SK-N-SH treated with all-trans-retinoic acid at 6 μM for 48 hours (cell line): ENCODE measurements around the gene PLXNA3.

Source experiments
- ATAC-seq: fragments of 200-7000 bp; cut with Tn5 transposase; 3 replicates; pipeline ENCODE4 v1.9.1; 2020; ENCODE audit warnings: mild to moderate bottlenecking, moderate library complexity
- ARNTL ChIP-seq: fragments of 450-650 bp; formaldehyde crosslinking; IDR thresholded peaks from 2 replicates; pipeline ENCODE4 v1.5.0; 2020; ENCODE audit warnings: low read depth, mild to moderate bottlenecking, moderate library complexity, borderline replicate concordance
- BACH2 ChIP-seq: fragments of 250-450 bp; sonication (Bioruptor Pico); IDR thresholded peaks from 2 replicates; pipeline ENCODE4 v1.9.0; 2021; ENCODE audit warnings: mild to moderate bottlenecking, borderline replicate concordance
- CREB5 ChIP-seq: fragments of 250-450 bp; sonication (Bioruptor Pico); IDR thresholded peaks from 2 replicates; pipeline ENCODE4 v1.5.1; 2020; ENCODE audit warnings: low read depth, mild to moderate bottlenecking, moderate library complexity
- CSDC2 ChIP-seq: fragments of 250-450 bp; sonication (Bioruptor Pico); IDR thresholded peaks from 2 replicates; pipeline ENCODE4 v1.5.0; 2020; ENCODE audit warnings: mild to moderate bottlenecking, moderate library complexity
- CSRNP3 ChIP-seq: fragments of 250-450 bp; sonication (Bioruptor Pico); IDR thresholded peaks from 2 replicates; pipeline ENCODE4 v1.5.1; 2021; ENCODE audit warnings: mild to moderate bottlenecking, moderate library complexity
- ESRRG ChIP-seq: fragments of 250-450 bp; sonication (Bioruptor Pico); IDR thresholded peaks from 2 replicates; pipeline ENCODE4 v1.6.1; 2021; ENCODE audit warnings: mild to moderate bottlenecking
- GLIS3 ChIP-seq: fragments of 250-450 bp; sonication (Bioruptor Pico); IDR thresholded peaks from 2 replicates; pipeline ENCODE4 v1.5.0; 2020; ENCODE audit warnings: mild to moderate bottlenecking, moderate library complexity
- ISL1 ChIP-seq: fragments of 250-450 bp; sonication (Bioruptor Pico); IDR thresholded peaks from 2 replicates; pipeline ENCODE4 v2.1.2; 2022; ENCODE audit warnings: mild to moderate bottlenecking, moderate library complexity
- OSR1 ChIP-seq: fragments of 250-450 bp; sonication (Bioruptor Pico); IDR thresholded peaks from 2 replicates; pipeline ENCODE4 v1.8.0; 2022; ENCODE audit warnings: moderate library complexity, mild to moderate bottlenecking, inconsistent platforms
- PATZ1 ChIP-seq: fragments of 250-450 bp; sonication (Bioruptor Pico); IDR thresholded peaks from 2 replicates; pipeline ENCODE4 v1.8.0; 2020; ENCODE audit warnings: mild to moderate bottlenecking, moderate library complexity, borderline replicate concordance
- POU6F1 ChIP-seq: fragments of 250-450 bp; sonication (Bioruptor Pico); IDR thresholded peaks from 2 replicates; pipeline ENCODE4 v1.8.0; 2021; ENCODE audit warnings: low read depth, mild to moderate bottlenecking, moderate library complexity, borderline replicate concordance
- RARB ChIP-seq: fragments of 250-450 bp; sonication (Bioruptor Pico); IDR thresholded peaks from 2 replicates; pipeline ENCODE4 v1.8.0; 2021; ENCODE audit warnings: mild to moderate bottlenecking, moderate library complexity
- SNAI2 ChIP-seq: fragments of 250-450 bp; sonication (Bioruptor Pico); IDR thresholded peaks from 2 replicates; pipeline ENCODE4 v1.5.0; 2020; ENCODE audit warnings: mild to moderate bottlenecking, moderate library complexity
- TCF4 ChIP-seq: fragments of 250-450 bp; sonication (Bioruptor Pico); IDR thresholded peaks from 2 replicates; pipeline ENCODE4 v1.8.0; 2021; ENCODE audit warnings: mild to moderate bottlenecking, moderate library complexity, borderline replicate concordance
- TOX ChIP-seq: fragments of 250-450 bp; sonication (Bioruptor Pico); IDR thresholded peaks from 2 replicates; pipeline ENCODE4 v1.8.0; 2021; ENCODE audit warnings: mild to moderate bottlenecking, moderate library complexity, borderline replicate concordance
- ZC3H10 ChIP-seq: fragments of 250-450 bp; sonication (Bioruptor Pico); IDR thresholded peaks from 2 replicates; pipeline ENCODE4 v1.5.1; 2021; ENCODE audit warnings: mild to moderate bottlenecking, moderate library complexity
- ZFP3 ChIP-seq: fragments of 250-450 bp; sonication (Bioruptor Pico); IDR thresholded peaks from 2 replicates; pipeline ENCODE4 v1.5.0; 2020; ENCODE audit warnings: mild to moderate bottlenecking, moderate library complexity
- ZFP30 ChIP-seq: fragments of 450-650 bp; formaldehyde crosslinking; IDR thresholded peaks from 2 replicates; pipeline ENCODE4 v1.5.0; 2022; ENCODE audit warnings: mild to moderate bottlenecking, moderate library complexity
- ZNF565 ChIP-seq: fragments of 450-650 bp; formaldehyde crosslinking; conservative IDR thresholded peaks from 2 replicates; pipeline ENCODE4 v1.5.0; 2020; ENCODE audit warnings: low read depth, mild to moderate bottlenecking, moderate library complexity
- ZNF70 ChIP-seq: fragments of 450-650 bp; formaldehyde crosslinking; IDR thresholded peaks from 2 replicates; pipeline ENCODE4 v1.5.0; 2020; ENCODE audit warnings: mild to moderate bottlenecking, moderate library complexity
- ZNF8 ChIP-seq: fragments of 450-650 bp; formaldehyde crosslinking; IDR thresholded peaks from 2 replicates; pipeline ENCODE4 v1.5.0; 2020; ENCODE audit warnings: mild to moderate bottlenecking, moderate library complexity
- TF ChIP-seq, protein P1 (sequence below): fragments of 250-450 bp; sonication (Bioruptor Pico); IDR thresholded peaks from 2 replicates; pipeline ENCODE4 v1.5.0; 2020; ENCODE audit warnings: mild to moderate bottlenecking, moderate library complexity

PLXNA3 gene

GRCh38 chrX:154440623-154441357 is 17.3 kb upstream of the PLXNA3 start:
- TF ChIP-seq OSR1 (CRISPR knock-in tag): no peak
- TF ChIP-seq ESRRG (CRISPR knock-in tag): no peak
- TF ChIP-seq ZC3H10 (CRISPR knock-in tag): no peak
- ATAC-seq: no peak

GRCh38 chrX:154441564-154441963 is 16.5 kb upstream of the PLXNA3 start:
- no peak for ATAC-seq
- TF ChIP-seq ZFP30 (CRISPR knock-in tag): no peak
- TF ChIP-seq GLIS3: no peak
- TF ChIP-seq POU6F1: no peak
- no peak for TF ChIP-seq ZNF70 (CRISPR knock-in tag)
- no peak for TF ChIP-seq PATZ1 (CRISPR knock-in tag)
- no peak for TF ChIP-seq TCF4 (CRISPR knock-in tag)
- TF ChIP-seq SNAI2 (CRISPR knock-in tag): no peak
- TF ChIP-seq ARNTL (CRISPR knock-in tag): no peak
- TF ChIP-seq RARB: no peak
- TF ChIP-seq TOX: no peak

- no peak for ATAC-seq
- TF ChIP-seq CSDC2: no peak
- no peak for TF ChIP-seq TCF4 (CRISPR knock-in tag)
- no peak for TF ChIP-seq ZFP30 (CRISPR knock-in tag)
- TF ChIP-seq ZFP3 (CRISPR knock-in tag): no peak
These were observed 15.9 kb upstream of the PLXNA3 start for GRCh38 chrX:154441984-154442707.

DNA sequence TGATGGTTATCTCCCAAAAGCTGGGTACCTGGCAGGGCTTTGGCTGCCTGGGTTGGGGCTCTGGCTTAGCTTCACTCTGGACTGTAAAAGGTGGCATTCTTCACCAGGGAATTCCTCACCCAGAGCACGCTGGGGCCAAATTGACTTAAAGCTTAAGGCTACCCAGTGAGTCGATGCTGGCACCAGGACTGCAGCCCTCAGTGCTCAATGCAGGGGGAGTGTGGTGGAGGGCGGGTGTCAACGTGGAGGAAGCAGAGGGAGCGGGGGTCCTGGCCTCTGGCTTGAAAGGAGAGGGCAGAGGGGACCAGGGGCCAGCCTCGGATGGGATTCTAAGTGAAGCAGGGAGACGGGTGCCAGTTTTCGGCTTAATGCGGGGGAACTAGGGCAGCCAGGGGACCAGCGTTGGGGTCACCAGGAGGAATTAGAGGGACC is 14.6 kb upstream of the PLXNA3 start:
- ATAC-seq: peak; percentile 51

More for the DNA sequence above, 14.6 kb upstream of the PLXNA3 start:
- TF ChIP-seq CSDC2 (no peak), GLIS3 (no peak), ISL1 (CRISPR knock-in tag) (no peak), ZC3H10 (CRISPR knock-in tag) (no peak), CSRNP3 (CRISPR knock-in tag) (no peak), BACH2 (CRISPR knock-in tag) (no peak), ZFP30 (CRISPR knock-in tag) (no peak), ZFP3 (CRISPR knock-in tag) (no peak), ZNF565 (CRISPR knock-in tag) (no peak), PATZ1 (CRISPR knock-in tag) (no peak), CREB5 (no peak), TOX (no peak), ZNF8 (CRISPR knock-in tag) (no peak), RARB (no peak), OSR1 (CRISPR knock-in tag) (no peak), ESRRG (CRISPR knock-in tag) (no peak), POU6F1 (no peak)
- TF ChIP-seq, protein P1, sequence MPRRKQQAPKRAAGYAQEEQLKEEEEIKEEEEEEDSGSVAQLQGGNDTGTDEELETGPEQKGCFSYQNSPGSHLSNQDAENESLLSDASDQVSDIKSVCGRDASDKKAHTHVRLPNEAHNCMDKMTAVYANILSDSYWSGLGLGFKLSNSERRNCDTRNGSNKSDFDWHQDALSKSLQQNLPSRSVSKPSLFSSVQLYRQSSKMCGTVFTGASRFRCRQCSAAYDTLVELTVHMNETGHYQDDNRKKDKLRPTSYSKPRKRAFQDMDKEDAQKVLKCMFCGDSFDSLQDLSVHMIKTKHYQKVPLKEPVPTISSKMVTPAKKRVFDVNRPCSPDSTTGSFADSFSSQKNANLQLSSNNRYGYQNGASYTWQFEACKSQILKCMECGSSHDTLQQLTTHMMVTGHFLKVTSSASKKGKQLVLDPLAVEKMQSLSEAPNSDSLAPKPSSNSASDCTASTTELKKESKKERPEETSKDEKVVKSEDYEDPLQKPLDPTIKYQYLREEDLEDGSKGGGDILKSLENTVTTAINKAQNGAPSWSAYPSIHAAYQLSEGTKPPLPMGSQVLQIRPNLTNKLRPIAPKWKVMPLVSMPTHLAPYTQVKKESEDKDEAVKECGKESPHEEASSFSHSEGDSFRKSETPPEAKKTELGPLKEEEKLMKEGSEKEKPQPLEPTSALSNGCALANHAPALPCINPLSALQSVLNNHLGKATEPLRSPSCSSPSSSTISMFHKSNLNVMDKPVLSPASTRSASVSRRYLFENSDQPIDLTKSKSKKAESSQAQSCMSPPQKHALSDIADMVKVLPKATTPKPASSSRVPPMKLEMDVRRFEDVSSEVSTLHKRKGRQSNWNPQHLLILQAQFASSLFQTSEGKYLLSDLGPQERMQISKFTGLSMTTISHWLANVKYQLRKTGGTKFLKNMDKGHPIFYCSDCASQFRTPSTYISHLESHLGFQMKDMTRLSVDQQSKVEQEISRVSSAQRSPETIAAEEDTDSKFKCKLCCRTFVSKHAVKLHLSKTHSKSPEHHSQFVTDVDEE (CRISPR knock-in tag): no peak
- TF ChIP-seq, all 23 proteins: peak for 0
